HG03139 (cell line): ENCODE measurements around the gene AFAP1L2.

Experiments
- ATAC-seq: cut with Tn5 transposase; IDR thresholded peaks from one replicate; pipeline ENCODE4 v1.9.1; 2021; ENCODE audit not compliant: unreplicated experiment

Gene AFAP1L2

GRCh38 chr10:114276066-114276465, 128.2 kb downstream of the AFAP1L2 start:
- ATAC-seq, result no peak

- no peak for ATAC-seq
Measured at GRCh38 chr10:114274616-114275453, 129.5 kb downstream of the AFAP1L2 start.

GRCh38 chr10:114273910-114274309, 130.4 kb downstream of the AFAP1L2 start:
- no peak for ATAC-seq

- no peak for ATAC-seq
Measured at GRCh38 chr10:114272696-114273095, 131.6 kb downstream of the AFAP1L2 start.

- no peak for ATAC-seq
Measured at GRCh38 chr10:114271779-114272167, 132.5 kb downstream of the AFAP1L2 start.

GRCh38 chr10:114271075-114271778, 133.1 kb downstream of the AFAP1L2 start:
- ATAC-seq, result no peak

- ATAC-seq, result no peak
Measured at GRCh38 chr10:114266521-114266920, 137.8 kb downstream of the AFAP1L2 start.

- ATAC-seq, result no peak
Measured at GRCh38 chr10:114265392-114266053, 138.8 kb downstream of the AFAP1L2 start.

GRCh38 chr10:114262496-114262895, 141.8 kb downstream of the AFAP1L2 start:
- no peak for ATAC-seq

- no peak for ATAC-seq
Measured at GRCh38 chr10:114261076-114261475, 143.2 kb downstream of the AFAP1L2 start.

GRCh38 chr10:114260366-114260765, 143.9 kb downstream of the AFAP1L2 start:
- ATAC-seq, result no peak

- no peak for ATAC-seq
Measured at GRCh38 chr10:114259824-114260223, 144.5 kb downstream of the AFAP1L2 start.

- no peak for ATAC-seq
Measured at GRCh38 chr10:114258274-114258840, 145.9 kb downstream of the AFAP1L2 start.

- no peak for ATAC-seq
Measured at GRCh38 chr10:114257498-114257897, 146.8 kb downstream of the AFAP1L2 start.

- no peak for ATAC-seq
Measured at GRCh38 chr10:114256822-114257221, 147.5 kb downstream of the AFAP1L2 start.

GRCh38 chr10:114256008-114256765, 148.1 kb downstream of the AFAP1L2 start:
- no peak for ATAC-seq

- ATAC-seq, result no peak
Measured at GRCh38 chr10:114255227-114255626, 149.1 kb downstream of the AFAP1L2 start.

GRCh38 chr10:114252883-114253282, 151.4 kb downstream of the AFAP1L2 start:
- ATAC-seq, result no peak

GRCh38 chr10:114252092-114252491, 152.2 kb downstream of the AFAP1L2 start:
- ATAC-seq, result no peak

- ATAC-seq, result no peak
Measured at GRCh38 chr10:114250716-114251115, 153.6 kb downstream of the AFAP1L2 start.

- no peak for ATAC-seq
Measured at GRCh38 chr10:114250236-114250635, 154.1 kb downstream of the AFAP1L2 start.
